ENCODE results near the gene C3orf62.

C3orf62 gene

DNA sequence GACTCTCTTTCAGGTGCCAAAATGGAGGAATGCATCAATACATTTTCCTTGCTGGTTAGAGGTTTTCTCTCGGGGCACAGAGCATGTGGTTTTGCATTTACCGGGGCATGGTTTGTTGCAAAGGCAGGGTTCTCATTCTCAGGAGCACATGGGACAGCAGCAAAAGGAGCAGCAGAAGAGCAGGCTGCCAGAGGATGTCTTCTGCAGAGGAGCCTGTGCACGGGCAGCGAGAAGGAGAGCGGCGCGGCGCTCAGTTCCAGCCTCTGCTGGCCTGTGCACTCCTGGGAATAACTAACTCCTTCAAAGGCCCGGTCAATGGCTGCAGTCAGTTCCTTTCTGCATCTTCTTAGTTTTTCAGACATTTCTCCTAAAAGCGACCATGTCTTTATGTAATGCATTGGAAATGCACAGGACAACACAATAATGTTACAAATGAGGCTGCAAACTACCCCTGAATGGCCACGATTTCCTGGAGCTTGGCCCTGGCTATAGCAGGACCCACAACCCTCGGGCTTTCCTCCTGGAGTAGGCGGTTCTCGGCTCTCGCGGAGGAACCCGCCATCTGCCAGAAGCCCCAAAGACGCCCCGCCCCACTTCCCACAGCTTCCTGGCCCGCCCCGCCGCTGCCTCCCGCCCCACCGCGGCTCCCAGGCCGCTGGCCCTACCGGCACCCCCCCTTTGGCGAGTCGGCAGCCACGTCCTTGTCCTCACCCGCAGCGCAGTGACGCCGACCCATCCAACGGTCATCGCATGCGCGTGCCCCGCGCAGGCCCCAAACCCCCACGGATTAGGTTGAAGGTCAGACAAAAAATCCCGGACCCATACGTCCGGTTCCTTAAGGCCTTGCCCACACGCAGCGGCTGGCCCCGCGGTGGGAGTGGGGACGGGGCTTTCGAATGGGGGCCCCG is at the start of gene C3orf62:
Gene C3orf62 (minus strand): TSS at position 758 of the 908 bp plus-strand sequence. CDS start 360 bp downstream, at position 398.
- DNase-seq = no peak

DNA sequence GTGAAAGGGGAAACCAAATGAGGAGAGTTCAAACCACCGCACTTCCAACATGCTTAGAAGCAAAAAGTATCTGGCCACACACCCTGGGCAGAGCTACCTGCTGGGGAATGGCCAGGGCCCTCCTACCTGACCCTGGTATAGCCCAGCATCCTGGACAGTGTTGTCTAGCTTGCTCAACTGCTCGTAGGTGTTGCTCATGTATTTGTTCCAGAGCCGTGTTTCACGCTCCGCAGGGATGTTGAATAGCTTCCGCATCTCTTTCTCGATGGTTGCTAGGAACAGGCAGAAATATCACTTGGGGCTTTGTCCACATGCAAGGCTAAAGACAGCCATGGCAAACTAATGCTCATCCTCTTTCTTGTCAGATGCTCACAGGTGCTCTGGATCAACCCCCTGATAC is 47.7 kb upstream of the C3orf62 start:
- no peak for DNase-seq

DNA sequence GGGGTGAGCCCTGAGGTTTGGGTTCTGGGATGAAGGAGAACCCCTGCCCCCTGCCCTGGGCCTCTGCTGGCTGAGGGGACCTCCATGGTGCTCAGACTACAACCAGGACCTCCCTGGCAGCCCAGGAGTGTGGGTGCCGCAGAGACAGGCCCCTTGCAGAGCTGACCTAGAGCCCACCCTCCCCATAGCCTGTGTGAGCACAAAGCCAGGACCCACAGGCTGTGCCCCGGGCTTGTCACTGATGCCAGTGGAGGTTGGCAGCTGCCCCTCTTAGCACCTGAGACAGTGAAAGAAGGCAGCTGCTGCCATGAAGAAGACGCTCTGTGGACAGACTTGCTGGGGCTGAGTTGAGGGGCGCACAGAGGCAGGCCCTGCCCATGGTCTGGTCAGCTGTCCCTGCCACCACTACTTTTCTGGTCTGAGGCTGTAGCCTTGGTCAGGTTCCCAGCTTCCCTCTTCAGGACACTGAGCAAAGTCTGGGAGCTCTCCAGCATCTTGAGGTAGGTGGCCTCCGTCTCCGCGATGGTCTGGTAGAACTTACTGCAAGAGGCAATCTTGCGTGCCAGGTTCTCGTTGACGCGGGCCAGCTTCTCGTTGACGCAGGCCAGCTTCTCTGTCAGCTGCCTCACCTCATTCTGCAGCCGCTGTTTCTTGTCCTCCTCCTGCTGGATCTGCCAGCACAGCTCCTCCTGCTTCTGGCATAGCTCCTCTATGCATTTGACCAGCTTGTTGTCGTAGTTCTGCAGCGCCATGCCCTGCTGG is 39.8 kb upstream of the C3orf62 start:
- no peak for DNase-seq

DNA sequence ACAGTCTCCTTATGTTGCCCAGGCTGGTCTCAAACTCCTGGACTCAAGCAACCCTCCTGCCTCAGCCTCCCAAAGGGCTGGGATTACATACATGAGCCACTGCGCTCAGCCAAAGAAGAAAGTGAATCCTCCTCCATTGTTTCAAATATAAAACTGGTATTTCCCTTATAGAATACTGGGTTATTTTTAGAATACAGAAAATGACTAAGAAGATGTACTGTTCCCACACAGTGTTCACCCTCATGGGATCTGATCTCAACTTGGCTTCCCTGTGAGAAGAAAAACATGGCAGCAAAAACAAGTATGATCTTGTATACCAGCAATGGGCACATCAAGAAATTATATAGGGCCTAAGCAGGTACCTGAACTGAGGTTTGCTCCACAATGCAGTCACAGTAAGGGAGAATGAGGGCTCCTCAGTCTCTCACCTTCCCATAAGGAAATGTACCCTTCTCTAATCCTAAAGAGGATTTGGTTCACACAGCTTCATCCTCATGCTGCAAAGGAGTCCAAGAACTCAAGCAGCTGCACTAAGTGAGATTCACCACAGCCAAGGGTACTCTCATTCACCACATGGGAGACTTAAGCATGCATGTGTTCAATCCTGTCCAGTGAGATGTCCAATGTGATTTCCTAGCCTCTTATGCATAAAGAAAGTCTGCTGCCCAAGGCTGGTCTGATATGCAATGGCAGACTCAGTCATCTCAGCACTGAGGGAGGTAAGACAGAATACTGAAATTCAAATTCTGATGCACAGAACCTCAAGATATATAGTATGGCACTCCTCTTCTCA is 37.1 kb upstream of the C3orf62 start:
- DNase-seq = no peak

DNA sequence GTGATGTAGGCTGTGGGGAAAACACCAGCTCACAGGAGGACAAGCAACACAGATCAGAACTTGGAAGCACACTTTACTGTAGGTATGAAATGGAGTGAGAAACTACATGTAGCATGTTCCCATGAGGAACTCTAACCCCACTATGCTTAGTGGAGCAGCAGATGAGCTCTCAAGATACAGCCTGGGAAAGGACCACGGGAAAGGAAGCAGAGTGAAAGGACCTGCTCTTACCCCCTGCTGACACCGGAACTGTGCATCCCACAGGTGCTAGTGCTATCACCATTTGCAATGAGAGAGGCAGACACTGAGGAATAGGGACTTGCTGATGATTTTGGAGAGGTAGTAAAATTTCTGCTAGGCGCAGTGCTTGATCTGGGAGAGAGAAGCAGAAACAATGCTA is 34.3 kb upstream of the C3orf62 start:
- no peak for DNase-seq

DNA sequence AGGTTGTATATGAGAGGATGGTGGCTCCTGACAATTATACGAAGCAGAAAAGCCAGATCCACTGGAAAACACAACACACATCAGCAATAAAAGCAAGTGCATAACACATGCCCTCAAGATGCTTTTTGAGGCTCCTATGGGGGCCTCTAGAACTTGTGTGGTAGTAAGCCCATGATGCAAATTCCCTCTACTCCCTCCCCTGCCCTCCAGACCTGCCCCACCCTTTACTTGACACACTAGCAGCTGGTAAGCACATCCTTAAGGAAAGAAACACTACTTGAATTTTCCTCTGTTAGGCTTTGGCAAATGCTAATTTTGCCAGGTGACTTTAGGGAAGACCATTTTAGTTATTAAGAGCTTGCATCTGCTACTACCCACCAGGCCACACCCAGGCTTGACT is 33.6 kb upstream of the C3orf62 start:
- no peak for DNase-seq

DNA sequence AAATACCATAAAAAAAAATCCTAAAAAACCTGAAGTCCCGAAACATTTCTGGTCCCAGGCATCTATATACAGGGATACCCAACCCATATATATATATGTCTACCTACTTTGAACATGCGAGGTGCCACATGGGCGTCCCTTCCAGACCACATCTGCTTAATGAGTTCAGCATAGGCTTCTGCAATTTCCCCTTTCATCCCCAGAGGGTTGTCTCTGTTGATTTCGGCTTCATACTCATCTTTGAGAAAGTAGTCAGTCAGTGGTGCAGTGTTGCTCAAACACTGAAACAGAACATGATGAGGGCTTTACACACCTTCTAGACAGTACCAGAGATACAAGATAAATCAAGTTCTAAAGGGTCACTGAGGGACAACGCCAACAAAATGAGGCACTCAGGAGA is 28.6 kb upstream of the C3orf62 start:
- no peak for DNase-seq

DNA sequence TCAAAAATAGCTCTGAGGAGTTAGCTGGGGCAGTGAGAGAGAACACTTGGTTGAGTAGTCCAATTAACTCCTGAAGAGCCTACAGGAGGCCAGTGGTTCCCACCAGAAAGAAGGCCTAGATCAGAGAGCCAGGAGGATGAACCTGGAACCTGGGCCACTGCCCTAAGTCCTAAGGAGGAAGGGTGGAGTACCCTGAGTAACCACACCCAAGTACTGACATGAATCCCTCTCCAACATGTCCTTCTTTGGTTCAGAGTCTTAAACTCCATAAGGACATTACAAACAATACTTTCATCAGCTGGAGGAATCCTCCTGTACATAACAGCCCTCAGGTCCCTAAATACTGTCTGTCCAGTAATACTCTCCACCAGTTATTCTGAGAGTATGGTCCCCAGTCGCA is 25.6 kb upstream of the C3orf62 start:
- DNase-seq = no peak

DNA sequence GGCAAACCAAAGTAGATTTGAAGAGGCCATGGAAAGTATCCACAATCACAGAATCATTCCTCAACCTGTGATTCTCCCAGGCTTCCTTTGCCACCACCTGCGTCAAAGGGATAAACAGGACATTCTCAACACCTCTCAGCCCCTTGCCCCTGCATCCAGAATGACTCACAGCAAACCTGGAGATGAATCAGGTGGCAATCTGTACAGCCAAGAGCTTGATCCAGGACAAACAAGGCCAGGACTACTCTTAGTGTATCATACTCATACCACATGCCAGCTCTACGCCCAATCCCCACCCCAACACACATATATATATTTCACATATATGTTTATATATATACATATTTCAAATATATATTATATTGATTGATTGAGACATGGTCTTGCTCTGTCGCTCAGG is 23.6 kb upstream of the C3orf62 start:
- no peak for DNase-seq

DNA sequence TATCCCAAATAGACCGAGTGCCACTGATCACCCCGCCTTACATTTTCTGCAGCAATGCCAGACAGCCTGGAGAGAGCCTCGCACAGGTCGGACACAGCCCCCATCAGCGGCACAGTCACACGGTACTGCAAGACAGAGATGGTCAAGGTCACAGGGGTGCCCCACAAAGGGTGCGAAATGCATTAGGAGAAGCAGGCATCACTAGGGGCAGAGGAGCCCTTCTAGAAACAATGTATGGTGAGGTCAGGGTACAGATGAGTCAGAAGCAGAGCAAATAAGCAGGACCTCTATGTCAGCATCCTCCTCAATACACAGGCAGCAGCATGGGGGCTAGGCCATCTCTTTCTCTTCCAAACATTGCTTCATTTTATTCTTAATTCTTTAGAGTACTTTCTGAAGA is 21.5 kb upstream of the C3orf62 start:
- DNase-seq = no peak

DNA sequence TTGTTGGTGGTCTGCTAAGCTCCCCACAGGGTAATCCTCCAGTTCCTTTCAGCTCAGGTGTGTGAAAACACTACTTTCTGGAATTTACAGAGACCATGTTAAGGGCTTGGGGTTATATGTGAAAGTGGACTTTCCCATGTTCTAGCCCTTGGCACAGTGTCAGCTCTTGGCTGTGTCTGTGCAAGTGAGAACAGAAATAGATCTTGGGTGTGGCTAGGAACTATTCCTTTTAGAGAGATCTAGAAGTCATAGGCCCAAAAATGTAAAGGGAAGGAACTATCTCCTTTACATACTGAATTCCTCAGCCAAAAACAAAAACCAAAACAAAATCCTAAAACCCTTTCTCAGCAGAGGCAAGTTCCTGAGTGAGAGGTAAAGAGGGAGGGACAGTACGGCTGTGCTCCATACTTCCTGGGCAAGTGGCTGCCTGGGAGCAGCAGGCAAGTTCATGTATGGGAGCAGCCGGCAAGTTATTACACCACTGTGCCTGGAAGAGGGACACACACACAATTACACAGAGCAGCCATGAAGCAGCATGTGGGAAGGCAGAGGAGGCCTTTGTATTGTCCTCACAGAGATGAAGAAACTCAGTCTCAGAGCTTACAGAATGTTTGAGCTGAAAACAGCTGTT is 19.9 kb upstream of the C3orf62 start:
- DNase-seq = no peak

DNA sequence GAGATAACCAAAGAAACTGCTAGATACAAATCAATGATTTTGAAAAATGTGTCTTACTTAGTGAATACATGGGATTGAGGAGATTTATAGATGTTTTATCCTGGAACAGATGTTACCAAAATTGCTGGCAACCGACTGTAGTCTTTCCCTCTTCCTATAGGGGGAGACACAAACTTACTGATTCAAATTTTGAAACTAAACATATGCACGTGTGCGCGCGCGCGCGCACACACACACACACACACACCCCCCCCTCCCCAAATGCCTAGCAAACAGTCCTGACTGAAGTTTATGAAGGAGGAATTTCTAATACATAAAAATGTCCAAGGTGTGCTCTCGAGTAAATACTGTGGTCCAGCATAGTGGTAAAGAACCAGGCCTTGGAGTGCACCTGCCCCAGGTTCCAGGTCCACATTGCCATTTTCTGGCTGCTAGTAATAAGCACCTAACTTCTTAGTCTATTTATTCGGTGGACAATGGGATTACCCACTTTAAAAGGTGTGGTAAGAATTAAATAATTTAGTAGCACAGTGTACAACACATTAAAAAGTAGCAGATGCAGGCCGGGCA is 18.5 kb upstream of the C3orf62 start:
- DNase-seq = no peak

DNA sequence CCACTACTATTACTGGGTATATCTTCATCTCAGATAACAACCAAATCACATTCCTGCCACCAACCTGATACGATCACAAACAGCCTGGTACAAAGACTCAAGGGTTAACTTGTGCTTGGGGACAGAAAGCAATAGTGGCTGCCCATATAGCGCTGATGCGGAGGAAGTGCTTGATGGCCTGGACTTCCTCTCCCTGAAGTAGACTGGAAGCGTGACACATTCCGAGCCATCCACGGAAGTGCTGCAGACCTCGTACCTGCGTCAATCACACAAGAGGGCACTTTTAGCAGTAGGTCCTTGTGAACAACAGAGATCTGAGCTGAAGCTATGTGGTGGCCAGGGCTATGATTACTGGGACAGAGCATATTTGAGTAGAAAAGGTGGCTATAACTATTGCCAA is 17.3 kb upstream of the C3orf62 start:
- DNase-seq = no peak

DNA sequence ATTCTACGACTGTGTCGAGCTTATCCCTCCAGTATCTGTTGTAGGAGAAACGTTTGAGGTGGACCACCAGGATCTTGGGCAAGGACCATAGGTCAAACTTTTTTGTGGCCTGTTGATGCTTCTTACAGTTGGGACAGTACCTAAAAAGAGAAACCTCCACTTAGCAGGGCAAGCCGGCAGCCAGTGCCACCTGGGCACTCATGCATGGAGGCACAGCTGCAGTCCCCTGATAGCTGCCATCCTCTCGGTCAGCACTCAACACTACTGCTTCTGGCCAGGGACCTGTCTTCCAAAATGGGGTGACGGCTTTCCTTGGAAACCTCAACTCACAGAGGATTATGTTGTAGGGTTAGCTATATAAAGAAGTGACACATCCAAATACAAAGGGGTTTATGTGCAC is 7.0 kb upstream of the C3orf62 start:
- no peak for DNase-seq

DNA sequence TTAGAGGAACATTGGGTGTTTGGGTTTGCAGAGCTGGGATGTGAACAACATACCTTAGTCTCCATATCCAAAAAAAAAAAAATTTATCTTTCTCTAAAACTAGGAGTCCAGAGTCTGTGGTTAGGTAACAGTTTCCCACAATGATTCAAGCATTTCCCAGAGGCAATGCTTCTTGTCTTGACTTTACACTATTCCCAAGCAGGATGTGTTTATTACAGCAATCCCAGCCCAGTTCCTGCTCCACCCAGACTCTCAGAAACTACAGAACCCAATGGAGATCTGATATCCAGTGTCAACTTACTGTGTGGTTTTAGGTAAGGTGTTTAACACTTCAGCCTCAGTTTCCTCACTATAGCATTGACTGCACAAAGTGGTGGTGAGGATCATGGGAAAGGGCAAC is 2.3 kb upstream of the C3orf62 start:
- no peak for DNase-seq

DNA sequence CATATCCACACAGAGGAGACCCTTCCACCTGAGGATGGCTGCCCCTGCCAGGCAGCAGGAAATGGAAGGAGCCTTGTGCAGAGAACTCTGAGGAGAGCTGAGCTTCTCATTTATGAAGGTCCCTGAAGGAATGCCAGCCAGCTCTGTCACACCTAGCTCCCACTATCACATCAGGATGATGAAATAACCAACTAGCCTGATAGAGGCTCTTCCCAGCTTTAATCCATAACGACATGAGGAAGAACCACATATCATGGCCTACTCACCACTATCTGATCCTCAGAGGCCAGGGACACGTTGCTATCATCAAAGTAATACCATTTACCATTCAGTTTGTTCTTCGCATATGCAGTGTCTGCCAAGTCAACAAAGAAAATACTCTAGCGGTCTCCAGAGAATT is 1.5 kb upstream of the C3orf62 start:
- no peak for DNase-seq

DNA sequence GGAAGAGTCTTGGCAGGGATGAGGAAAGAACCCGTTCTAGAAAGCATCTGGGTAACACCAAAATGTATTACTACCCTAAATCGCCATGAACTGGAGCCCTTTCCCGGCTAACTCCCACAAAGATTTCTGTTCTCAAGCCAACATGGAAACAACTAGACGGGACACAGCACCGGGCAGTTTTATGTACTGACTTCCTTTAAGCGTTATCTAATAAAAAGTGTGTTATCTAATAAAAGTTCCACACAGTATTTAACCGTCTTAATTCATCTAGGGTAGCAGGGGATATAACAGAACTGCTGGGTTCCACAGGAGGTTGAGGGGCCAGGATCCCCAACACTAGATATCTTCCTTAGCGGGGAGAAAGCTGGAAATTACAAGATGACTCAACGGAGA is 347 bp upstream of the C3orf62 start:
- DNase-seq = no peak

DNA sequence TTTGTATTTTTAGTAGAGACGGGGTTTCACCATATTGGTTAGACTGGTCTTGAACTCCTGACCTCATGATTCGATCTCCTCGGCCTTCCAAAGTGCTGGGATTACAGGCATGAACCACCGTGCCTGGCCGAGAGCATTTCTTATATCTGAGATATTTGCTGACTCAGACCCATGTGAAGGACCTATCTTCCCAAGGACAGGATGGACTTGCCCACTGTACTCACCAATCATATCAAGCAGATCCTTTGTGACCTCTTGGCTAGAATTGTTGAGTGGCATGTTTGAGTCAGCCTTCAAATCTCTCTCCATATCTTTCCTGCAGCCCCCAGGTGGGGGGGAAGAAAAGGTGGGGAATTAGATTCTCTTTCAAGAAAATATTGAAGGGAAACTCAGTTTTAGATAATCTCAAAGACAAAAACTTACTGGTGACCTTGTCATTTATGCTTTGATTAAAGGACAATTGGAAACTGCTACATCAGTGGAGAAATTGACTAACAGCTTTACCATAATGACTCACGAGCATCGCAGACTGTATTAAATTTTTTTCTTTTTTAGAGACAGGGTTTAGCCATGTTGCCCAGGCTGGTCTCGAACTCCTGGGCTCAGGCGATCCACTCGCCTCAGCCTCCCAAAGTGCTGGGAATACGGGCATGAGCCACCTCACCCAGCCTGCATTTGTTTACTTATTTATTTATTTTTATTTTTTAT is 3.1 kb downstream of the C3orf62 start:
- DNase-seq = no peak

DNA sequence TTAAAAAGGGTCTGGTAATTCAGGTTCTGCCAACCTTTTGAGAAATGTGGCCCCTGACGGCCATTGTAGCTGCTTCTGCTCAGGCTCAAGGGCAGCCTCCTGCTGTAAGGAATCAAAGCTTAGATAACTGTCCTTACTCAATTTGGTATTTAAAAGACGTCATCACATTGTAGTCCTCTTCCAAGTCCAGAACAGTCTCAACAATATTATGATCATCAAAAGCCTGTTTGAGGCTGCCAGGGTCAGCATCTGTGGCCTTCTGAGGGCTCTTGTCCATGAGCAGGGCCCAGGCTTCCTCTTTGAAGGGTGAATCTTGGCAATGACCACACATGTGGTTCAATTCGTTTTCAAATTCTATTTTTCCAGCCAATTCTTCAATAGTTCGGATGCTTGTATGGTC is 6.0 kb downstream of the C3orf62 start:
- DNase-seq = no peak

DNA sequence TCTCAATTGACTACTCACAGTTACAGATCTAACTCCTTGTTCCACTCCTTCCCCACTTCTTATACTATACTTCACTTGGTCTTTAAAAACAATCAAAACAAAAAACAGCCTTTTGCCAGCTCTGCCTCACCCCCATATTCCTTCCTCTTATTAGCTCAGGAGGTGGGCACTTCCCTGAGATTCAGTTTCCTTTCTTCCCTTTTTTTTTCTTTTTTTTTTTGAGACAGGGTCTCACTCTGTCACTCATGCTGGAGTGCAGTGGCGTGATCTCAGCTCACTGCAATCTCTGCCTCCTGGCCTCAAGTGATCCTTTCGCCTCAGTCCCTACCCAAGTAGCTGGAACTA is 6.9 kb downstream of the C3orf62 start:
- no peak for DNase-seq

DNA sequence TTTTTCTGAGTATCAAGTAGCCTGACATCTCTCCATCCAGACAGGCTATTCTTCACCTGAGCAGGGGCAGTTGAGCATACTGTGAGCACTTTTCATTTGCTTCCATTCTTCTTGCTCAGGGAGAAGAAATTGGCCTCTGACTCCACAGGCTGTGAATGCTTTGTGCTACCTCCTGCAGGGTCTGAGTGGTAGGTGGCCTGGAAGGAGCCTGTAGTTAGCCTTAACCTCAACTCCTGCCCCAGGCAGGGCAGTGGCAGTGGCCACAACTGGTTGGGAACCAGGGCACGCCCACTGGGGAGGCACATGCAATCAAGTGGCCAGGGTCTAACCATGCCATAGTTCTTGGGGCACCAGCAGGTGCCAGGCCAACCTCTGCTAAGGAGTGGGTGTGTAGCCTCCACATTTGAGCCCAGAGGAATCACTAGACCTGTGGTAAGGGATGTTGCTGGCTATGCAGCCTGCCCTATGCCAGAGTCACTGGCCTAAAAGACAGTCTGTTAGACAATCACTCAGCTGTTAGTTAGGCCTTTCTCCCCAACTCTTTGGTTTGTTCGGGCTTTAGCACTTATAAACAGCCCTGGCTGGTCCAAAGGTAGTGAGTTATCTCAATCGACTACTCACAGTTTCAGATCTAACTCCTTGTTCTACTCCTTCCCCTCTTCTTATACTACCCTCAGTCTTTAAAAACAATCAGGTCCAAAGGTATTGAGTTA is 7.4 kb downstream of the C3orf62 start:
- DNase-seq = no peak
